Motor neuron (in vitro differentiated cells): ENCODE measurements around the gene THAP12. TPM values are rescaled to one million over a fixed set of nuclear protein-coding genes. Genes with fewer than 3 reads are reported as not detected.
"Not testable (repeated sequence)": the region's sequence is repeated elsewhere in the genome, so short reads cannot be mapped to it uniquely, and the experiment has no call there.

Source experiments
- ATAC-seq, 8 experiments: fragments of 200-7000 bp; cut with Tn5 transposase; replicated peaks in 6 of 8; 2 replicates each; pipeline ENCODE4 v1.8.0; 2021; ENCODE audit warnings: mild to moderate bottlenecking in 8 of 8, moderate library complexity in 8 of 8
- H3K27ac ChIP-seq, 2 donors: fragments of 250-450 bp; sonication (Bioruptor Pico); 2 replicates each; pipeline ENCODE4 v1.9.0; 2021; ENCODE audit warnings: antibody characterized with exemption in 2 of 2, mild to moderate bottlenecking in 2 of 2, moderate library complexity in 1 of 2
- H3K4me1 ChIP-seq, 2 donors: fragments of 250-450 bp; sonication (Bioruptor Pico); replicated peaks in 1 of 2; 2 replicates each; pipeline ENCODE4 v1.6.1; 2021; ENCODE audit warnings: antibody characterized with exemption in 2 of 2, mild to moderate bottlenecking in 2 of 2, moderate library complexity in 1 of 2
- H3K4me3 ChIP-seq, 5 donors: fragments of 250-450 bp; sonication (Bioruptor Pico); 2 replicates each; pipeline ENCODE4 v1.9.0; 2021; ENCODE audit warnings: antibody characterized with exemption in 5 of 5, mild to moderate bottlenecking in 5 of 5, moderate library complexity in 4 of 5
- WGBS, 10 experiments: fragments of 450-650 bp; shearing (Covaris generic); methylation state at CpG; one replicate each; pipeline ENCODE4 v1.0.0; 2022; 5-methylcytosine and 5-hydroxymethylcytosine counted together
- in situ Hi-C, 9 experiments: fragments of 400-800 bp; cut with MboI; loops; one replicate each; pipeline ENCODE4 v1.15.0; 2021; ENCODE audit warnings: low sequenced_read_pairs in 9 of 9, low pct_unique_long_range_greater_than_20kb in 2 of 9; ENCODE audit not compliant: unreplicated experiment in 9 of 9
- total RNA-seq, 8 experiments: library from RNA; unstranded; fragments of 300-600 nt; gene quantifications; 2 replicates each; pipeline versions ENCODE4 v1.2.3 to v1.2.4, GENCODE V29; 2022

THAP12 gene, protein sequence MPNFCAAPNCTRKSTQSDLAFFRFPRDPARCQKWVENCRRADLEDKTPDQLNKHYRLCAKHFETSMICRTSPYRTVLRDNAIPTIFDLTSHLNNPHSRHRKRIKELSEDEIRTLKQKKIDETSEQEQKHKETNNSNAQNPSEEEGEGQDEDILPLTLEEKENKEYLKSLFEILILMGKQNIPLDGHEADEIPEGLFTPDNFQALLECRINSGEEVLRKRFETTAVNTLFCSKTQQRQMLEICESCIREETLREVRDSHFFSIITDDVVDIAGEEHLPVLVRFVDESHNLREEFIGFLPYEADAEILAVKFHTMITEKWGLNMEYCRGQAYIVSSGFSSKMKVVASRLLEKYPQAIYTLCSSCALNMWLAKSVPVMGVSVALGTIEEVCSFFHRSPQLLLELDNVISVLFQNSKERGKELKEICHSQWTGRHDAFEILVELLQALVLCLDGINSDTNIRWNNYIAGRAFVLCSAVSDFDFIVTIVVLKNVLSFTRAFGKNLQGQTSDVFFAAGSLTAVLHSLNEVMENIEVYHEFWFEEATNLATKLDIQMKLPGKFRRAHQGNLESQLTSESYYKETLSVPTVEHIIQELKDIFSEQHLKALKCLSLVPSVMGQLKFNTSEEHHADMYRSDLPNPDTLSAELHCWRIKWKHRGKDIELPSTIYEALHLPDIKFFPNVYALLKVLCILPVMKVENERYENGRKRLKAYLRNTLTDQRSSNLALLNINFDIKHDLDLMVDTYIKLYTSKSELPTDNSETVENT
- total RNA-seq, result 10 to 100 TPM; 23.0 to 71.2 (median 47.5) TPM

DNA sequence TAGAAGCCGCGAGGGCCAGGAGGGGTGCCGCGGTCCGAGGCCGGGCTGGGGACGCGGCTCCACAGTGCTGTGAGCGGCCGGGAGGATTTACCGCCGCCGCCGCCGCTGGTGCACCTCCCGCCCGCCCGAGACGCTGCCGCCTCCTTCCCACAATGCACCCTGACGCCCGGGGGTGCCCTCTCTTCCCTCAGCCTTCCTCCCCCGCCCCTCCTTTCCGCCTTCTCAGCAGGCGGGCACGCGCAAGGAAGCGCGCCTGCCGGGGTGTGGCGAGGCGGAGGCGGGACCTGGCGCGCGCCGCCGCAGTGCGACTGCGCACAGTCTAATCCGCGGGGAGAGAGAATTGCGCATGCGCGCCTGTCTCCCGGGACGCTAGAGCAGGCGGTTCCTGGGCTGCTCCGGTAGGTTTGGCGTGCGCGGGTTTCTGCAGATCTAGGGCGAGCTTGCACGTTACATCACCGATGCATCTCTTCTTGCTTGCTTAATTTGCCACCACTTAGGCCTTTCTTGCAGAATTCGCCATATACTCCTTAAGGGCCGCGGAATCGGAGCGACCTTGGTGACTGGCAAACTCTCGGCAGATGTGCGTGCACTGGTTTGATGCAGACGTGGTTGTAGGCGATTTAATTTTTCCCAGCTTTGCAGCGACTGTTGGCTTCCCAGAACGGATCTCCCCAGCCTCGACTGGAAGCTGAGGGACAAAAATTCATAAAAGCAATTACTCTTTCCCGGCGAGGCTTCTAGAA lies at the start of gene THAP12, which contains the start of gene GVQW3:
Gene THAP12 (minus strand): TSS at position 156 of the 743 bp plus-strand sequence. CDS start 296 bp downstream, outside the sequence.
Gene GVQW3 (plus strand): TSS at position 347 of the 743 bp plus-strand sequence. CDS start 506 bp downstream, outside the sequence.
- Histone ChIP-seq H3K4me1 (peaks cover 35 to 46% of the 10 kb centered on the region in 2 donors), H3K4me3 (peak within 1 kb of the TSS; percentile 54 to 91 (median 63)), H3K27ac (peak within 1 kb of the TSS; percentile 57 to 81)
- WGBS, 10 experiments, result 0 to 1% (median 0%) methylated on average over 1 to 13 of the region's 69 CpGs; no CpG with 5 or more reads in 3 of the 10 experiments
- in situ Hi-C loops, result no loop called here
- peak; percentile 86 to 96 (median 94) for ATAC-seq

DNA sequence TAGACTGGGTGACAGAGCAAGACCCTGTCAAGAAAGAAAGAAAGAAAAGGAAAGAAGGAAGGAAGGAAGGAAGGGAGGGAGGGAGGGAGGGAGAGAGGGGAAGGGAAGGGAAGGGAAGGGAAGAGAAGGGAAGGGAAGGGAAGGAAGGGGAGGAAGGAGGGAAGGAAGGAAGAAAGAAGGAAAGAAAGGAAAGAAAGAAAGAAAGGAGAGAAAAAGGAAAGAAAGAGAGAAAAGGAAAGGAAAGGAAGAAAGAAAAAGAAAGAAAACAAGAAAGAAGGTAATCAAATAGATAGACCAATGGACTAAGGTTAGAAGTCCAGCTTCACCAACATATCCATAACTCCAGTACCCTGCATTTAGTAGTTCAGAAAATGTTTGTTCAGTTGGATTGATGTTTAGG lies 45.7 kb upstream of the THAP12 start:
- H3K27ac ChIP-seq, result no peak overlapping the region
- no peak overlapping the region for H3K4me3 ChIP-seq
- no peaks in the 10 kb centered on the region for H3K4me1 ChIP-seq
- in situ Hi-C loops, result no loop called here
- no peak for ATAC-seq

DNA sequence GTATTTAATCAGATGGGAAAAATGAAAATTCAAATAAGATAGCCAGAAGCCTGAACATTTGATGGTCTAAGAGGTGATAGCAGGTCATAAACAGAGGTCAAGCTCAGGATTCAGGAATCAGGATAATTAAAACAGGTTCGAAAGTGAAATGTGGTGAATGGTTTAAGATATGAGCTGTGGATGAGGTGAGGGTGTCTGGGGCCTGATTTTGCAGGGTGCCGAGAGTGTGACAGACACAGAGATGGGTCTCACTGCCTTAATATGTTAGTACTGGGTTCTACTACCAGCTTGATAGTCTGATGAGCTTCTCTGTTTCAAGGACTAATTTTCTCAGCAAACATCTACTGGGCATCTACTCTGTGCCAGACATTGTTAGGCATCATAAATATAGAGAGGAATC lies 44.0 kb upstream of the THAP12 start:
- WGBS, 10 experiments, result 53 to 100% (median 86%) methylated on average over 1 to 2 of the region's 2 CpGs; no CpG with 5 or more reads in 1 of the 10 experiments
- no peak overlapping the region for H3K4me3 ChIP-seq
- no peak for ATAC-seq
- H3K4me1 ChIP-seq, result no peaks in the 10 kb centered on the region
- in situ Hi-C loops, result no loop called here
- H3K27ac ChIP-seq, result no peak overlapping the region

DNA sequence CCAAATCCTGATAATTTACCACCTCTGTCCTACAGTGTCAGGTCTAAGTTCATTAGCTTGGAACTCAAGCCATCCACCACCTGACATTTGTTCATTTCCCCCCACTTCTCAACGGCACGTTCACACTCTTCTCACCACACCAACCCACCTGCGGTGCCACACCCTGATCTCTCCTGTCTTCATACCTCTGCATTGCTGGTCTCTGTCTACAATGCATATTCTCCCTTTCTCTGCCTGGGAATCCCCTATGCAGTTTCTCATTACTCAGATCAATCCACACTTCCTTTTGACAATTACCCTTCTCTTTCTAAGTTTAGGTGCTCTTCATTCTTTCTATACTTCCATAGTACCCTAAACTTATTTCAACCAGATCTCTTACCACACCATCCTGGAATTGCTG lies 43.4 kb upstream of the THAP12 start:
- H3K4me1 ChIP-seq, result no peaks in the 10 kb centered on the region
- no peak for ATAC-seq
- 0 to 80% (median 53%) methylated on average over 1 to 3 of the region's 3 CpGs; no CpG with 5 or more reads in 3 of the 10 experiments for WGBS, 10 experiments
- no peak overlapping the region for H3K27ac ChIP-seq
- H3K4me3 ChIP-seq, result no peak overlapping the region
- in situ Hi-C loops, result no loop called here

DNA sequence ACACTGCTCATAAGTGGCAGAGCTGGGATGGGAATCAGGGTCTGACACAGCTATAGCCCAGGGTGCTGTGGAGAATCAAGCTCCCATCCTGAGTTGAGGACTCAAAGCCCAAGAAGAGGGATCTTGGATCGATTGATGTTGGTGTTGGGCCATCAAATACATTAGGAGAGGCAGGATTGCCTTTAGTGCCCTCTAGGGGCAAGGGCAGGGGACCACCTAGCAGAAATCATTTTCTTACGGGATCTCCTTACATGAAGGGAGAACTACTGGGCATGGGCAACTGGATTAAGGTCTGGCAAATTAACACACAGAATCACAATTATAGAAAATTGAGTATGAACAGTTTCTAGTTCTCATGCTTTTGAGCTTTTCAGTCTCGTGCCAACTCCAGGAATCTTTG lies 39.0 kb upstream of the THAP12 start:
- H3K27ac ChIP-seq, result no peak overlapping the region
- in situ Hi-C loops, result no loop called here
- no peak overlapping the region for H3K4me3 ChIP-seq
- no peak for ATAC-seq
- WGBS, 10 experiments, result 44 to 100% (median 71%) methylated on average over 1 to 3 of the region's 3 CpGs; no CpG with 5 or more reads in 4 of the 10 experiments
- no peaks in the 10 kb centered on the region for H3K4me1 ChIP-seq

DNA sequence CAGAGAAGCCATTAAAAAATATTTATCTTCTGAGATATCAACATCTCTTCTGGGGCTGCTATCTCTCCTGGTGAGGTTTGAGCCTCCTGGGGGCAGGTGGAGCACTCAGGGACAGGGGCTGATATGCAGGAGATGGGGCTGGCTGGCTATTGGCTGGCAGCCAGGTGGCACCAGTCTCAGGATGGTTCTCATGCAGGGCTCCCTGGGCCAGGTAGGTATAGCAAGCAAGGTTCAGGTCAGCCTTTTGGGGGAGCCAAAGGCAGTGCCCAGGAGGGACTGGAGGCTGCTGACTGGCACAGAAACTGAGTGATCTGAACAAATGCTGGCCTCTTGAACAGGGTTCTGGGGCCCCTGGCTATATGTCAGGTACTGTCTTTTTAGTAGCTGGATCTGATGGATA lies 34.1 kb upstream of the THAP12 start:
- no peak for ATAC-seq
- no peaks in the 10 kb centered on the region for H3K4me1 ChIP-seq
- no peak overlapping the region for H3K4me3 ChIP-seq
- in situ Hi-C loops, result no loop called here
- H3K27ac ChIP-seq, result no peak overlapping the region

DNA sequence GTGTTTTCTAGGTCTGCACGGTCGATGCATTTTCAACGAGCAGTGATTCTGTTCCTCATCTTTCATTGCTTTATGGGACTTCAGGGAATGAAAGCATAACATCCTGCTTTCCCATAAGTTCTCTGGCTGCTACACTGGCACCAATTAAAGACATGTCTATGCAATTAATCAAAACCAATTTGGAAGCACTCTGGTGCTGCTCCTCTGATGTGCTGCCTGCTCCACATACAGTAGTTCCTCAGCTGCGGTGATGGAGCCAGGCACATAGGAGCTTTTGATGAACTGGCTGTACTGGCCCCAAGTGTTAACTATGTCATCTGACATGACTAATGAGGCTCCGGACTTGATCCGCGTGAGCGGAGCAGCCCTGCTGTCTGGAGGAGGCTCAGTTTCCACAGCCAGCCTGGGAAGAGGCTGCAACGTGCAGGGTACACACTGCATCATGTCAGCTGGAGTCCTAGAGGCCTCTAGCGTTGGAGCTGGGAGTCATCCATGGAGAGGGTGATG lies 30.0 kb upstream of the THAP12 start:
- Histone ChIP-seq H3K27ac (no peak overlapping the region), H3K4me1 (no peaks in the 10 kb centered on the region), H3K4me3 (no peak overlapping the region)
- ATAC-seq, result peak; percentile 38 to 72 (median 56)
- 0 to 97% (median 63%) methylated on average over 1 to 10 of the region's 10 CpGs; no CpG with 5 or more reads in 1 of the 10 experiments for WGBS, 10 experiments
- in situ Hi-C loops, result no loop called here

DNA sequence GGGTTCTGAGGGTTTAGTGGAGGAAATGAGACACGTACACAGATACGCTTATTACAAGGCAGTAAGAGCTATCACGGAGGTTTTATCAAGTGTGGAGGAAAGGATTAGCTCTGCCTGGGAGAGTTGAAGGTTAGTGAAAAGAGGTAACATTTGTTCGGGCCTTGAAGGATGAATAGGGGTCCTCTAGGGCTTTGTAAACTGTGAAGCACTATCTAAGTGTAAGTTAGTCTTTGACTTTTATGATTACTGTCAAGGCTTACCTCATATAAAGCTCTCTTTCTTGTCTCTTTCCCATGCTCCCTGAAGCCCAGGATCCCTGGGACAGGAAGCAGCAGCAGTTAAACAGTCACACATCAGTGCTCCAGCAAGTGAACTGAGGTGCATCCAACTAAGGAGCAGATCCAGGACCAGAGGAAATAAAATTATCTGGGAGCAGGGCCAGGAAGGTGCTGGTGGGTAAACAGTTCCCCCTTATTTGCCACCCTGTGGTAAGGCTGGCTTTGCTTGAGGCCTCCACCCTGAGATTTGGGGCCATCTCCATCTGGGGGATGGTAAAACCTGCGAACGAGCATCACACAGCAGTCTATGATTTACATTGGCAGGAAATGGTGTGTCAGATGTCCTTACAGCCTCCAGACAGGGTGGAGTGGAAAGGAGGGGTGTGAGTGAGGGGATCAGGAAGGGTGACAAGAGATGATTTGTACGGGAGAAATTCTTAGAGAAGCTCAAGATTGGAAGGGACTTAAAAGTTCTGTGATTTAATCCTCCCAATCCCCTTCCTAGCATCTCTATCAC lies 27.4 kb upstream of the THAP12 start:
- H3K4me3 ChIP-seq, result no peak overlapping the region
- WGBS, 10 experiments, result 20 to 86% (median 69%) methylated on average over 1 to 7 of the region's 7 CpGs; no CpG with 5 or more reads in 1 of the 10 experiments
- in situ Hi-C loops, result no loop called here
- H3K27ac ChIP-seq, result no peak overlapping the region
- peak in 3 of 8 experiments; percentile 31 to 92 (median 71) for ATAC-seq
- no peaks in the 10 kb centered on the region for H3K4me1 ChIP-seq

DNA sequence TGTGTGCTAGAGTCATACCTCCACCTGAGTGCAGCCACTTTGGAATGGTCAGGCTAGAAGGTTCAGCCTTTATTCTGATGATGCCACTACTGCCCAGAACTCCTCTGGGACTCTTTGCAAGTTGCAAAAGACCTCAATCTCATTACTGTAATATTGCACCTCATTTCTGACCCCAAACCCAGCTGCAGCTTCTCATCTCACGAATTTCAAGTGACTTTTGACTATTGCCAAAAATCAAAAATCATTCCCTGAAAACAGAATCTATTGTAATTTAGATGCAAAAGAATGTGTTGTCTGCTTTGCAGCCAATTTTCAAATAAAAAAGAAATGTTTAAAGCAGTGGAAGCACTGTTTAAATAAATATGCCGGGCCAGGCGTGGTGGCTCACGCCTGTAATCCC lies 25.4 kb upstream of the THAP12 start:
- in situ Hi-C loops, result no loop called here
- Histone ChIP-seq H3K27ac (no peak overlapping the region), H3K4me3 (no peak overlapping the region), H3K4me1 (no peaks in the 10 kb centered on the region)
- no peak for ATAC-seq
- 67 to 100% (median 96%) methylated on average over 1 to 4 of the region's 4 CpGs; no CpG with 5 or more reads in 2 of the 10 experiments for WGBS, 10 experiments

DNA sequence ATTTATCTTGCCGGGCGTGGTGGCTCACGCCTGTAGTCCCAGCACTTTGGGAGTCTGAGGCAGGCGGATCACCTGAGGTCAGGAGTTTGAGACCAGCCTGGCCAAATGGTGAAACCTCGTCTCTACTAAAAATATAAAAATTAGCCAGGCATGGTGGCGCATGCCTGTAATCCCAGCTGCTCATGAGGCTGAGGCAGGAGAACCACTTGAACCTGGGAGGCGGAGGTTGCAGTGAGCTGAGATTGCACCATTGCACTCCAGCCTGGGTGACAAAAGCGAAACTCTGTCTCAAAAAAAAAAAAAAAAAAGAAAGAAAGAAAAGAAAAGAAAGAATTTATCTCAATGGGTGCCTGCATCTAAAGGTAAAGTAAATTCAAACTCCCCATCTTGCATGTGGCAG lies 20.6 kb upstream of the THAP12 start:
- H3K4me1 ChIP-seq, H3K4me3 ChIP-seq, ATAC-seq, H3K27ac ChIP-seq, in situ Hi-C loops: not testable (repeated sequence)
- 65 to 100% (median 91%) methylated on average over 1 to 8 of the region's 8 CpGs for WGBS, 10 experiments

DNA sequence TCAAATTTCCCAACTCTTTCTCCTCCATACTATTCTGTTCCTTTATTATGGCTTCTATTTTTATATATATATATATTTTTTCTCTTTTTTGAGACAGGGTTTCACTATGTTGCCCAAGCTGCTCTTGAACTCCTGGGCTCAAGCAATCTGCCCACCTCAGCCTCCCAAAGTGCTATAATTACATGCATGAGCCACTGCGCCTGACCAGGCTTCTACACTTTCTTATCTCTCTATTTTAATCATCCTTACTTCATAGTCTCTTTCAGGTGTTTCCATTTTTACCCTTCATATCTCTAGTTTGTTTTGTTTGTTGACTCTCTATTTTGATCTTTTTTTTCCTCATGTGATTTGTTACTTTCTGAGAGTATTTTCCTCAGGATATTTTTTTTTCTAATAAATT lies 20.0 kb upstream of the THAP12 start:
- ATAC-seq, result no peak

DNA sequence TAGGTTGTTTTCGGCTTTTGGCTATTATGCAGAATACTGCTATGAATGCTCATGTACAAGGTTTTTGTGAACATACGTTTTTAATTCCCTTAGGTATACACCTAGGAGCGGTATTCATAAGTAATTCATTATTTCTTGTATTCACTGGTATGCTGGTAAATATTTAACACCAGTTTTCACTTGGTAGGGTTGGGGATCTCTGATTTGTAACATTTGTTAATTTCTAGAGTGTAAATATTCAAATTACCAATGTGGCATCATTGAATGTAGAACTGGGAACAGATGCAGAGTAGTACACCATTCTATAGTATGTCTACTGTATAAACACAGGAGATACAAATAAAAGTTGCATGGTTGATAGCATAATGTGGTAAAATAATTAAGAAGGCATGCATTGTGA lies 16.5 kb upstream of the THAP12 start:
- H3K4me1 ChIP-seq, result no peaks in the 10 kb centered on the region
- ATAC-seq, result no peak
- no peak overlapping the region for H3K27ac ChIP-seq
- in situ Hi-C loops, result no loop called here
- 78 to 100% (median 90%) methylated on average over 1 to 3 of the region's 3 CpGs for WGBS, 10 experiments
- no peak overlapping the region for H3K4me3 ChIP-seq

More for the DNA sequence above, 20.0 kb upstream of the THAP12 start:
- Histone ChIP-seq H3K4me3 (no peak overlapping the region), H3K27ac (no peak overlapping the region), H3K4me1 (no peaks in the 10 kb centered on the region)
- 71 to 100% (median 100%) methylated on average over 1 of the region's 1 CpG; no CpG with 5 or more reads in 1 of the 10 experiments for WGBS, 10 experiments
- in situ Hi-C loops, result no loop called here
